Measurements from ENCODE around the gene PSMG2. TPM values are rescaled to one million over a fixed set of nuclear protein-coding genes. Genes with fewer than 3 reads are reported as not detected.

Gene PSMG2
- total RNA-seq, 1 donor: 126 TPM

GRCh38 chr18:12742453-12742852, 39.6 kb downstream of the PSMG2 start:
- TF ChIP-seq CTCF (IDR thresholded peaks at IDR 0.05; ENCODE audit: insufficient read depth, low read length): no peak
- H3K4me3 ChIP-seq (ENCODE audit: low read depth, low read length): no peak overlapping the region
- peak; percentile 57 for DNase-seq (ENCODE audit: low read depth)

GRCh38 chr18:12744103-12744502, 41.3 kb downstream of the PSMG2 start:
- H3K4me3 ChIP-seq (ENCODE audit: low read depth, low read length): no peak overlapping the region
- DNase-seq (ENCODE audit: low read depth): peak; percentile 84
- peak; percentile 74 for TF ChIP-seq CTCF (IDR thresholded peaks at IDR 0.05; ENCODE audit: insufficient read depth, low read length)

GRCh38 chr18:12745095-12745795, 42.4 kb downstream of the PSMG2 start:
- H3K4me3 ChIP-seq (ENCODE audit: low read depth, low read length): no peak overlapping the region
- DNase-seq (ENCODE audit: low read depth): no peak
- no peak for TF ChIP-seq CTCF (IDR thresholded peaks at IDR 0.05; ENCODE audit: insufficient read depth, low read length)

GRCh38 chr18:12747530-12748315, 44.9 kb downstream of the PSMG2 start:
- no peak overlapping the region for H3K4me3 ChIP-seq (ENCODE audit: low read depth, low read length)
- no peak for DNase-seq (ENCODE audit: low read depth)
- no peak for TF ChIP-seq CTCF (IDR thresholded peaks at IDR 0.05; ENCODE audit: insufficient read depth, low read length)

- H3K4me3 ChIP-seq (ENCODE audit: low read depth, low read length): no peak overlapping the region
- TF ChIP-seq CTCF (IDR thresholded peaks at IDR 0.05; ENCODE audit: insufficient read depth, low read length): no peak
- DNase-seq (ENCODE audit: low read depth): peak; percentile 16
Measured at GRCh38 chr18:12748671-12749070, 45.8 kb downstream of the PSMG2 start.

- no peak for TF ChIP-seq CTCF (IDR thresholded peaks at IDR 0.05; ENCODE audit: insufficient read depth, low read length)
- no peak for DNase-seq (ENCODE audit: low read depth)
- H3K4me3 ChIP-seq (ENCODE audit: low read depth, low read length): no peak overlapping the region
Measured at GRCh38 chr18:12749121-12749520, 46.3 kb downstream of the PSMG2 start.
